ENCODE measurements around the gene TAGAP. TPM values are rescaled to one million over a fixed set of nuclear protein-coding genes. Genes with fewer than 3 reads are reported as not detected.

The TAGAP gene
- total RNA-seq, 1 donor from 2014 or later: 1.7 TPM

- intact Hi-C loops (cut with DNase I): no loop called here
- ATAC-seq: no peak
- no peak for DNase-seq (ENCODE audit: missing footprints)
Measured at GRCh38 chr6:159075506-159076228, 30.9 kb upstream of the TAGAP start.

GRCh38 chr6:159074876-159075275 lies 30.1 kb upstream of the TAGAP start:
- ATAC-seq (no peak), DNase-seq (ENCODE audit: missing footprints) (no peak)
- intact Hi-C loops (cut with DNase I): no loop called here

- no peak for DNase-seq (ENCODE audit: missing footprints)
- no peak for ATAC-seq
- intact Hi-C loops (cut with DNase I): no loop called here
Measured at GRCh38 chr6:159074120-159074684, 29.4 kb upstream of the TAGAP start.

- no peak for DNase-seq (ENCODE audit: missing footprints)
- intact Hi-C loops (cut with DNase I): no loop called here
- ATAC-seq: no peak
Measured at GRCh38 chr6:159071843-159072769, 27.3 kb upstream of the TAGAP start.

- intact Hi-C loops (cut with DNase I): no loop called here
- no peak for ATAC-seq
- peak; percentile 75 for DNase-seq (ENCODE audit: missing footprints)
Measured at GRCh38 chr6:159068904-159069578, 24.2 kb upstream of the TAGAP start.

- ATAC-seq: no peak
- peak; percentile 71 for DNase-seq (ENCODE audit: missing footprints)
- intact Hi-C loops (cut with DNase I): no loop called here
Measured at GRCh38 chr6:159067334-159067733, 22.5 kb upstream of the TAGAP start.

- no peak for DNase-seq (ENCODE audit: missing footprints)
- no peak for ATAC-seq
- intact Hi-C loops (cut with DNase I): no loop called here
Measured at GRCh38 chr6:159066483-159066882, 21.7 kb upstream of the TAGAP start.

- ATAC-seq: no peak
- DNase-seq (ENCODE audit: missing footprints): no peak
- intact Hi-C loops (cut with DNase I): no loop called here
Measured at GRCh38 chr6:159065759-159066329, 21.1 kb upstream of the TAGAP start.

- intact Hi-C loops (cut with DNase I): no loop called here
- DNase-seq (ENCODE audit: missing footprints) (no peak), ATAC-seq (no peak)
Measured at GRCh38 chr6:159065091-159065490, 20.3 kb upstream of the TAGAP start.

GRCh38 chr6:159064477-159064876 lies 19.7 kb upstream of the TAGAP start:
- intact Hi-C loops (cut with DNase I): no loop called here
- DNase-seq (ENCODE audit: missing footprints): no peak
- ATAC-seq: no peak

GRCh38 chr6:159063549-159063948 lies 18.8 kb upstream of the TAGAP start:
- ATAC-seq (no peak), DNase-seq (ENCODE audit: missing footprints) (no peak)
- intact Hi-C loops (cut with DNase I): no loop called here

- intact Hi-C loops (cut with DNase I): no loop called here
- ATAC-seq (no peak), DNase-seq (ENCODE audit: missing footprints) (no peak)
Measured at GRCh38 chr6:159062976-159063375, 18.2 kb upstream of the TAGAP start.

GRCh38 chr6:159062564-159062945 lies 17.8 kb upstream of the TAGAP start:
- ATAC-seq (no peak), DNase-seq (ENCODE audit: missing footprints) (no peak)
- intact Hi-C loops (cut with DNase I): no loop called here

- peak; percentile 23 for ATAC-seq
- DNase-seq (ENCODE audit: missing footprints): no peak
- intact Hi-C loops (cut with DNase I): no loop called here
Measured at GRCh38 chr6:159061805-159062563, 17.2 kb upstream of the TAGAP start.

GRCh38 chr6:159061146-159061545 lies 16.4 kb upstream of the TAGAP start:
- intact Hi-C loops (cut with DNase I): no loop called here
- ATAC-seq: no peak
- no peak for DNase-seq (ENCODE audit: missing footprints)

- ATAC-seq: no peak
Measured at GRCh38 chr6:159059885-159060506, 15.2 kb upstream of the TAGAP start.

GRCh38 chr6:159059141-159059540 lies 14.3 kb upstream of the TAGAP start:
- DNase-seq (ENCODE audit: missing footprints) (no peak), ATAC-seq (no peak)
- intact Hi-C loops (cut with DNase I): no loop called here

More at GRCh38 chr6:159059885-159060506, 15.2 kb upstream of the TAGAP start:
- no peak for DNase-seq (ENCODE audit: missing footprints)
- intact Hi-C loops (cut with DNase I): no loop called here

GRCh38 chr6:159056899-159057298 lies 12.1 kb upstream of the TAGAP start:
- DNase-seq (ENCODE audit: missing footprints) (no peak), ATAC-seq (no peak)
- intact Hi-C loops (cut with DNase I): no loop called here

All from Right ventricle myocardium inferior (tissue), 1 donor.